COLO668 (cell line): ENCODE data around the gene IL1R2.
"Not testable (repeated sequence)": the region's sequence is repeated elsewhere in the genome, so short reads cannot be mapped to it uniquely, and the experiment has no call there.

ENCODE experiments used
- DNase-seq: peaks from one replicate; lab custom pipeline; 2025; ENCODE audit not compliant: unreplicated experiment; lab: John Stamatoyannopoulos, UW

The IL1R2 gene

DNA sequence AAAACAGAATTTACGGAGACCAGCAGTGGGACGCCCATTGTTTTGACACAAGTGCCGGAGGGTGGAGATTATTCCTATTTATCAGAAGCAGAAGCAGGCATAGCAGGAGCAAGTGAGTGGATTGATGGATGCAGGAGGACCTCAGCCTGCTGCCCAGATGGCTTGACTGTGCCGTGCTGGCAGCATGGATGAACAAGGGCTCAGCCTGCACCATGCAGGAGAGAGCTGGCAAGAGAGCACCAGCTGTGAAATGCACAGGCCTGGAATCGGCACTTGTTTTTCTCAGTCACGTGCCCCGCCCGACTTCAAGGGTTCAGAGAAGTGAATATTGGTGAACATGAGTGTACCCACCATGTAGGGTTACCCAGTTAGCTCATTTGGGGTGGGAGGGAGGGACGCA lies 4.0 kb downstream of the IL1R2 start:
- DNase-seq: no peak

DNA sequence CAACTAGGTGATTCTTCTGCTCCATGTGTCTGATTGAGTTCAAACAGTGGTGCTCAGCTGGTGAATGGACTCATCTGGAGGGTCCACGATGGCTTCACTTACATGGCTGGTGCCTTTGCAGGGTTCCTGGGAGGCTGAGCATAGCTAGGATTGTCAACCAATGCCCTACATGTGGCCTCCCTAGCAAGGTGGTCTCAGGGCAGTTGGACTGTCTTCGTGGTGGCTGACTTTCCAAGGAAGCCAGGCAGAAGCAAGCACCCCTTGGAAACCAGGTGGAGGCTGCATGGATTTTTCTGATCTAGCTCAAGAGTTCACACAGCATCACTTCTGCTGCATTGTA lies 6.8 kb downstream of the IL1R2 start:
- no peak for DNase-seq

DNA sequence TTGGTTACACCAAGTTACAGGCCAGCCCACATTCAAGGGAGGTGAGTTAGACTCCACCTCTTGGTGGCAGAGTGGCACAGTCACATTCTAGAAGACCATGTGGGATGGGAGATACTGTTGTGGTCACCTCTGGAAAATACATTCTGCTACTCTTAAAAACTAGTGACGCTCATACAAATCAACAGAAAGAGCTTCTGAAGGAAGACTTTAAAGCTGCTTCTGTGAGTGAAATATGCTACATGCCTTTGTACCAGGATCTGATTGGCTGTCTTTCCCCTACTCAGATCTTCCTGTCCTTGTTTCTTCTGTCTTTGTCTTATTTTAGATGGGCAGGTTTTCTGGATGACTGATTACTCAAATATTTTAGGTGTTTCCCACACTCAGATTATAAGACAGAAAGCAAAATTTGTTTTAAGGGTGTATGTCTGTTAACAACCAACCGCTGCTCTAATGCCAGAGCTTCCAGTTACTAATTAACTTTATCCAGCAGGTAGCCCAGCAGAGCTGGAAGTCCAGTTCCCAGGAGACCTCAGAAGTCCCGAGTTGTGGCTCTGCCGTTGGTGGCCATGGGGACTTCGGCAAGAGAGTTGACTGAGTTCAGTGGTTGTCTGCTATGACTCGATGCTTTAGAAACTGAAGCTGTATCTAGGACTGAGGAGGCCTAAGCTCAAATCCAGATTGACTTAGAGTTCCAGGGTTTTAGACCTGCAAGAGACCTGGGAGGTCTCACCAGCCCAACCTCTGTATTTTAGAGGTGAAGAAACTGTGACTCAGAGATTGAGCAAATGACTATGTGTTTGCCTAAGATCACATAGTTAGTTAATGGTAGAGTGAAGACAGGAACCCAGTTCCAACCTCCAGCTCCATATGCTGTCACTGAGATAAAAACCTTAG lies 7.4 kb downstream of the IL1R2 start:
- DNase-seq: peak; percentile 37

GRCh38 chr2:102000012-102000411 lies 8.3 kb downstream of the IL1R2 start:
- no peak for DNase-seq

DNA sequence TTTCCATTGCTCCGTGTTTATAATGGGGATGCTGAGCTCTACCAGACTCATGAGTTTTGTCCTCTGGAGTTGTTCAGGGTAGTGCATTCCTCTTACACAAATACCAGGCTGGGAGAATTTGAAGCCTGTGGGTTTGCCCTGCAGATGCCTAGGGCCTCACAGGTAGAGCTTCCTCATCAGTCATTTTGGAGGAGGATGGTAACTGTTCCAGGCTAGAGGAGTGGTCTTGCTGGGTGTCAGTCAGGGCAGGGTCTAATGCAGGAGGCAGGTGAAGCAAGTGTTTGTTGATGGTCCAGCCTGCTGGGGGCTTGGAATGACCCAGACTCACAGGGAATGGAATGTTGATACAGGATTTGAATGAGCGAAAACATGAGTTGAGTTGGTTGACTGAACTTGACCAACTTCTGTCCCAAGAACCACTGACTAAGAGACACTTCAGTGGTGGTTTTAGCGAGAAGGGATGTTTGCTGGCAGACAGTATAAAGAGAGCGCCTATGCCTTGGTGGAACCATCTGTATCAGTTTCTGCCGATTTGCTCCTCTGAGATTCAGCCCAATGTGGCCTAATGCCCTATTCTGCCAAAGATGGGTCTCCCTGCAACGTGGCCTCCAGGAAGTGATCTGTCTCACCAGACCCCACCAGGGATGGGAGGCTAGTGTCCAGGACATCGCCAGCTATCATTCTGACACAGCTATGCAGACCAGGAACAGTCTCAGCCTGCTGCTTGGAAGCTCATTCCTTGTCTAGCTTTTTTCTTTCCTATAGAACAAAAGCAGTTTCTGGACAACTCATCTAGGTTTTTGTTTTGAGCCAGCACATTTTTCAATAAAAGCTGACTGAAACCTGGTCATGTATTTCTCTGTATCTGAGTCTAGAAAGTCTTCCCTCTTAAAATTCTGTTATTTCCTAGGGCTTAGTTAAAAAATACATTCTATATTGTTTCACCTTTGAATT lies 9.3 kb downstream of the IL1R2 start:
- DNase-seq: no peak

DNA sequence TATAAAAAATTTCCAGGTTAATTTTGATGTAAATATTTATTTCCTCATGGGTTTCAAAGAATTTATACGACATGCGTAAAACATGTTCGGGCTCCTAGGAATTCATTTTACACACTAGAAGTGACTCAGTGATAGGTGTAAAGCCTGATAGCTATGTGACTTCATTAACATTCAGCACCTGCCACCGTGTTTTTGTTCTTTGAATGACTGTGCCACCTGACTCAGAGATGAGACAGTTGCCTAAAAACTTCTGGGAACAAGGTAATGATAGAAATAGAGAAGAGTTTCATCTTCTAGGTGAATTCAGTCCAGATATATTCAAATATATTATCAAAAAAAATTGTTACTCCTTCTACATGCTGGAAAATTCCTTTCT lies 10.0 kb downstream of the IL1R2 start:
- DNase-seq: no peak

GRCh38 chr2:102002228-102002627 lies 10.5 kb downstream of the IL1R2 start:
- DNase-seq: no peak

- DNase-seq: not testable (repeated sequence)
Measured at GRCh38 chr2:102002909-102003308, 11.1 kb downstream of the IL1R2 start.

GRCh38 chr2:102003696-102004095 lies 11.9 kb downstream of the IL1R2 start:
- no peak for DNase-seq

GRCh38 chr2:102004581-102004980 lies 12.8 kb downstream of the IL1R2 start:
- DNase-seq: no peak

DNA sequence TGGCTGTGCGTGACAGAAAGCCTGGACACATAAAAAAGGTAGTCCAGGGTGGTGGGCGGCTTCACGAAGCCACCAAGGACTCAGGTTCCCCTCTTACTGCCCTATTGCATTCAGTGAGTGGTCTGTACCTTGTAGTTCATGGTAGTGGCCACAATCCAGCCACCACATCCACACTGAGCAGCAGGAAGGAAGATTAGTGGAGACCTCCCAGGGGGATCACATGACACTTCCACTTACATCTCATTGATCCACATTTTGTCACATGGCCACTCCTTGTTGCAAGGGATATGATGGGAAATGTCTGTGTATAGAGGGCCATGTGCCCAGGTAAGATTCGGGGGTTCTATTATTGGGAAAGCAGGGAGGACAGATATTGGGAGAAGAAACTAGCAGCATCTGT lies 13.7 kb downstream of the IL1R2 start:
- no peak for DNase-seq

DNA sequence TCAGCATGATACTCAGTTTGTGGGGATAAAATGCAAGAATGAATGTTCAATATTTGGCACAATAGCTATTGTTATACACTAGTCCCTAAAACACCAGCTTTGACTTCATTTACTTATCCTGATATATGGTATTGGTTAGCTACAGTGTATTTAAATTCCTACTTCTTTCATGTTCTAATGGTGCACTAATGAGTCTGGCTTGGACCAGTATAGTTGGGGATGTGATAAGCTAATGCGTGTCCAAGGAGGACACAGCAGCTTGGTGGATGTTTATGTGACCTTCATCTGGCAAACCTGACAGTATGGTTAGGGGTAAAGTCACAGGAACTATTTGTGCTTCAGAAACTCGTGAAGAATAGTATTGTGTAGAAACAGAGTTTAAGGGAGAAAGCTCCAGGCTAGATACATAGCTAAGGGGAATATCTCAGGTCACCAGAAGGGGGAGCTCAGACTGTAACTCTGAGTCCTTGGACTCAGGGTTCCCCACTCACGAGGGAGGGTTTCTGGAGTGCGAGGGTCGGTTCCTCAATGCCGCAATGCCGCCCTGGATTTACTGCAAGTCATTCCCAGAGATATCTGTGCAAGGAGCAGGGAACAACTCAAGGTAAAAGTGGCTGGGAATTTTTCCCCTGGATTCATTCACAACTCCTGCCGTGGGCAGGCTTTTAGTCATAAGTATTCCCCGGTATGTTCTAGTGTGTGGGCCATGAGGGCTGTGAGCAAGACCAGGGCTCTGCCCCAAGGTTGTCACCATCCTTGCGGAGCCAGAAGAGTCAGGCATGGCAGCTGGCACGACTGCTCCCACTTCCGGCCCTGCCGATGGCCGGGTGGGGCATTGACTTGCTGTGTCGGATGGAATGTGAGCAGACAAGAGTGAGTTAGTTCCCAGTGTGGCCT lies 14.5 kb downstream of the IL1R2 start:
- peak; percentile 26 for DNase-seq

DNA sequence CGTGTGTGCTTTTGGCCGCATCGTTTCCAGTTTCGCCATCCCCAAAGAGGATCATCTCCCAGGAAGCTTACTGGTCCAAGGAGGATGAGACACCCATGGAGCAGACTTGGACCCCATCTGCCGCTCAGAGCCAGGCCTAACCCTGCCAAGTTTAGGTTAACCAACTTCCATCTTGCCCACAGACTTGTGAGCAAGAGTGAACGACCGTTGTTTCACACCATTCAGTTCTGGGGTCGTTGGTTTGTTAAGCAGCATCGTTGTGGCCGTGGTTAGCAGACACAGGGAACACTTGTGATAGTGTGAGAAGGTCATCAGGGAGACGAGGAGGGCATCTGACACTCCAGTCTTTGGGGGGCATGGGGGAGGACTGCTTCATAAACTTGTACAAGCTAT lies 15.1 kb downstream of the IL1R2 start:
- no peak for DNase-seq

GRCh38 chr2:102008490-102008889 lies 16.7 kb downstream of the IL1R2 start:
- no peak for DNase-seq

- no peak for DNase-seq
Measured at GRCh38 chr2:102009557-102009956, 17.8 kb downstream of the IL1R2 start.

- no peak for DNase-seq
Measured at GRCh38 chr2:102010902-102011301, 19.1 kb downstream of the IL1R2 start.

- no peak for DNase-seq
Measured at GRCh38 chr2:102012061-102012614, 20.4 kb downstream of the IL1R2 start.

- no peak for DNase-seq
Measured at GRCh38 chr2:102013206-102014040, 21.7 kb downstream of the IL1R2 start.

GRCh38 chr2:102014041-102014345 lies 22.2 kb downstream of the IL1R2 start:
- no peak for DNase-seq

DNA sequence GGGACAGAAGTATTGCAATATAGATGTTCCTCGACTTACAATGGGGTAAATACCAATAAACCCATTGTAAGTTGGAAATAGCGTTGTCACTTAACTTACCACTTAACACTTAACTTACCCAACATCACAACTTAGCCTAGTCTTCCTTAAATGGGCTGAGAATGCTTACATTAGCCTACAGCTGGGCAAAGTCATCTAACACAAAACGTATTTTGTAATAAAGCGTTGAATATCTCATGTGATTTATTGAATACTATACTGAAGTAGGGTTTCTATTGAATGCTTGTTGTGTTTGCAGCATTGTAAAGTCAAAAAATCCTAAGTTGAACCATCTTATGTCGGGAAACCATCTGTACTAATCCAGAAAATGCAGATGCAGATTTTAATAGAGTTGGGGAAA lies 23.6 kb downstream of the IL1R2 start:
- DNase-seq: no peak
